SK-N-SH treated with all-trans-retinoic acid at 6 μM for 48 hours (cell line): Measurements from ENCODE around the gene GBP1.
"Not testable (repeated sequence)": the region's sequence is repeated elsewhere in the genome, so short reads cannot be mapped to it uniquely, and the experiment has no call there.

Source experiments
- ATAC-seq: fragments of 200-7000 bp; cut with Tn5 transposase; 3 replicates; pipeline ENCODE4 v1.9.1; 2020; ENCODE audit warnings: mild to moderate bottlenecking, moderate library complexity
- BACH2 ChIP-seq: fragments of 250-450 bp; sonication (Bioruptor Pico); IDR thresholded peaks from 2 replicates; pipeline ENCODE4 v1.9.0; 2021; ENCODE audit warnings: mild to moderate bottlenecking, borderline replicate concordance
- GLIS3 ChIP-seq: fragments of 250-450 bp; sonication (Bioruptor Pico); IDR thresholded peaks from 2 replicates; pipeline ENCODE4 v1.5.0; 2020; ENCODE audit warnings: mild to moderate bottlenecking, moderate library complexity
- ISL1 ChIP-seq: fragments of 250-450 bp; sonication (Bioruptor Pico); IDR thresholded peaks from 2 replicates; pipeline ENCODE4 v2.1.2; 2022; ENCODE audit warnings: mild to moderate bottlenecking, moderate library complexity
- OSR1 ChIP-seq: fragments of 250-450 bp; sonication (Bioruptor Pico); IDR thresholded peaks from 2 replicates; pipeline ENCODE4 v1.8.0; 2022; ENCODE audit warnings: moderate library complexity, mild to moderate bottlenecking, inconsistent platforms
- SNAI2 ChIP-seq: fragments of 250-450 bp; sonication (Bioruptor Pico); IDR thresholded peaks from 2 replicates; pipeline ENCODE4 v1.5.0; 2020; ENCODE audit warnings: mild to moderate bottlenecking, moderate library complexity
- TCF4 ChIP-seq: fragments of 250-450 bp; sonication (Bioruptor Pico); IDR thresholded peaks from 2 replicates; pipeline ENCODE4 v1.8.0; 2021; ENCODE audit warnings: mild to moderate bottlenecking, moderate library complexity, borderline replicate concordance
- TOX ChIP-seq: fragments of 250-450 bp; sonication (Bioruptor Pico); IDR thresholded peaks from 2 replicates; pipeline ENCODE4 v1.8.0; 2021; ENCODE audit warnings: mild to moderate bottlenecking, moderate library complexity, borderline replicate concordance
- ZFP30 ChIP-seq: fragments of 450-650 bp; formaldehyde crosslinking; IDR thresholded peaks from 2 replicates; pipeline ENCODE4 v1.5.0; 2022; ENCODE audit warnings: mild to moderate bottlenecking, moderate library complexity
- ZNF565 ChIP-seq: fragments of 450-650 bp; formaldehyde crosslinking; conservative IDR thresholded peaks from 2 replicates; pipeline ENCODE4 v1.5.0; 2020; ENCODE audit warnings: low read depth, mild to moderate bottlenecking, moderate library complexity
- ZNF70 ChIP-seq: fragments of 450-650 bp; formaldehyde crosslinking; IDR thresholded peaks from 2 replicates; pipeline ENCODE4 v1.5.0; 2020; ENCODE audit warnings: mild to moderate bottlenecking, moderate library complexity
- ZNF8 ChIP-seq: fragments of 450-650 bp; formaldehyde crosslinking; IDR thresholded peaks from 2 replicates; pipeline ENCODE4 v1.5.0; 2020; ENCODE audit warnings: mild to moderate bottlenecking, moderate library complexity
- TF ChIP-seq, protein P1 (sequence below): fragments of 250-450 bp; sonication (Bioruptor Pico); IDR thresholded peaks from 2 replicates; pipeline ENCODE4 v1.5.0; 2020; ENCODE audit warnings: mild to moderate bottlenecking, moderate library complexity
- TF ChIP-seq, protein P2 (sequence below): fragments of 250-450 bp; sonication (Bioruptor Pico); IDR thresholded peaks from 2 replicates; pipeline ENCODE4 v1.8.0; 2020; ENCODE audit warnings: mild to moderate bottlenecking, moderate library complexity, borderline replicate concordance
- TF ChIP-seq, protein P3 (sequence below): fragments of 250-450 bp; sonication (Bioruptor Pico); IDR thresholded peaks from 2 replicates; pipeline ENCODE4 v1.5.1; 2021; ENCODE audit warnings: mild to moderate bottlenecking, moderate library complexity
- TF ChIP-seq, protein P4 (sequence below): fragments of 250-450 bp; sonication (Bioruptor Pico); IDR thresholded peaks from 2 replicates; pipeline ENCODE4 v1.8.0; 2021; ENCODE audit warnings: low read depth, mild to moderate bottlenecking, moderate library complexity, borderline replicate concordance

Gene GBP1

DNA sequence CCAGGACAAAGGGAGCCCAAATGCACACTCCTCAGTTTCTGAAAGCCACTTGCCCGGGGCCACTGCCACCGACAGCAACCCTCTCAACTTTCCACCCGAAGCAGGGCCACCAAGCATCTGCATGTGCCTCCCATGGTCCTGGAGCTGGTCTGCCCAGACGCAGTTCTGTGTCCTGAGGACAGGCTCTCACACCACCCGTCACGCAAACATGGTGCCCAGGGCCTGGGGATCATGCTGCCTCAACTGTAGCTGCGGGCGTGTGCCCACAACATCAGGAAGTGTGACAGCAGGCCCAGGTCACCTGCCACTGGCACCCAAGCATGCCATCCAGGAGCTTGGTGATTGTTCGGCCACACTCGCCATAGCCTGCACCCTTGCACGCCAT lies 14.4 kb downstream of the GBP1 start:
- TF ChIP-seq SNAI2 (CRISPR knock-in tag) (no peak), ISL1 (CRISPR knock-in tag) (no peak), OSR1 (no peak), ZNF8 (no peak), ZNF565 (CRISPR knock-in tag) (no peak), TOX (CRISPR knock-in tag) (no peak), ZNF70 (no peak)
- TF ChIP-seq, protein P1, sequence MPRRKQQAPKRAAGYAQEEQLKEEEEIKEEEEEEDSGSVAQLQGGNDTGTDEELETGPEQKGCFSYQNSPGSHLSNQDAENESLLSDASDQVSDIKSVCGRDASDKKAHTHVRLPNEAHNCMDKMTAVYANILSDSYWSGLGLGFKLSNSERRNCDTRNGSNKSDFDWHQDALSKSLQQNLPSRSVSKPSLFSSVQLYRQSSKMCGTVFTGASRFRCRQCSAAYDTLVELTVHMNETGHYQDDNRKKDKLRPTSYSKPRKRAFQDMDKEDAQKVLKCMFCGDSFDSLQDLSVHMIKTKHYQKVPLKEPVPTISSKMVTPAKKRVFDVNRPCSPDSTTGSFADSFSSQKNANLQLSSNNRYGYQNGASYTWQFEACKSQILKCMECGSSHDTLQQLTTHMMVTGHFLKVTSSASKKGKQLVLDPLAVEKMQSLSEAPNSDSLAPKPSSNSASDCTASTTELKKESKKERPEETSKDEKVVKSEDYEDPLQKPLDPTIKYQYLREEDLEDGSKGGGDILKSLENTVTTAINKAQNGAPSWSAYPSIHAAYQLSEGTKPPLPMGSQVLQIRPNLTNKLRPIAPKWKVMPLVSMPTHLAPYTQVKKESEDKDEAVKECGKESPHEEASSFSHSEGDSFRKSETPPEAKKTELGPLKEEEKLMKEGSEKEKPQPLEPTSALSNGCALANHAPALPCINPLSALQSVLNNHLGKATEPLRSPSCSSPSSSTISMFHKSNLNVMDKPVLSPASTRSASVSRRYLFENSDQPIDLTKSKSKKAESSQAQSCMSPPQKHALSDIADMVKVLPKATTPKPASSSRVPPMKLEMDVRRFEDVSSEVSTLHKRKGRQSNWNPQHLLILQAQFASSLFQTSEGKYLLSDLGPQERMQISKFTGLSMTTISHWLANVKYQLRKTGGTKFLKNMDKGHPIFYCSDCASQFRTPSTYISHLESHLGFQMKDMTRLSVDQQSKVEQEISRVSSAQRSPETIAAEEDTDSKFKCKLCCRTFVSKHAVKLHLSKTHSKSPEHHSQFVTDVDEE (CRISPR knock-in tag): no peak
- TF ChIP-seq, protein P2, sequence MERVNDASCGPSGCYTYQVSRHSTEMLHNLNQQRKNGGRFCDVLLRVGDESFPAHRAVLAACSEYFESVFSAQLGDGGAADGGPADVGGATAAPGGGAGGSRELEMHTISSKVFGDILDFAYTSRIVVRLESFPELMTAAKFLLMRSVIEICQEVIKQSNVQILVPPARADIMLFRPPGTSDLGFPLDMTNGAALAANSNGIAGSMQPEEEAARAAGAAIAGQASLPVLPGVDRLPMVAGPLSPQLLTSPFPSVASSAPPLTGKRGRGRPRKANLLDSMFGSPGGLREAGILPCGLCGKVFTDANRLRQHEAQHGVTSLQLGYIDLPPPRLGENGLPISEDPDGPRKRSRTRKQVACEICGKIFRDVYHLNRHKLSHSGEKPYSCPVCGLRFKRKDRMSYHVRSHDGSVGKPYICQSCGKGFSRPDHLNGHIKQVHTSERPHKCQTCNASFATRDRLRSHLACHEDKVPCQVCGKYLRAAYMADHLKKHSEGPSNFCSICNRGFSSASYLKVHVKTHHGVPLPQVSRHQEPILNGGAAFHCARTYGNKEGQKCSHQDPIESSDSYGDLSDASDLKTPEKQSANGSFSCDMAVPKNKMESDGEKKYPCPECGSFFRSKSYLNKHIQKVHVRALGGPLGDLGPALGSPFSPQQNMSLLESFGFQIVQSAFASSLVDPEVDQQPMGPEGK (CRISPR knock-in tag): no peak

DNA sequence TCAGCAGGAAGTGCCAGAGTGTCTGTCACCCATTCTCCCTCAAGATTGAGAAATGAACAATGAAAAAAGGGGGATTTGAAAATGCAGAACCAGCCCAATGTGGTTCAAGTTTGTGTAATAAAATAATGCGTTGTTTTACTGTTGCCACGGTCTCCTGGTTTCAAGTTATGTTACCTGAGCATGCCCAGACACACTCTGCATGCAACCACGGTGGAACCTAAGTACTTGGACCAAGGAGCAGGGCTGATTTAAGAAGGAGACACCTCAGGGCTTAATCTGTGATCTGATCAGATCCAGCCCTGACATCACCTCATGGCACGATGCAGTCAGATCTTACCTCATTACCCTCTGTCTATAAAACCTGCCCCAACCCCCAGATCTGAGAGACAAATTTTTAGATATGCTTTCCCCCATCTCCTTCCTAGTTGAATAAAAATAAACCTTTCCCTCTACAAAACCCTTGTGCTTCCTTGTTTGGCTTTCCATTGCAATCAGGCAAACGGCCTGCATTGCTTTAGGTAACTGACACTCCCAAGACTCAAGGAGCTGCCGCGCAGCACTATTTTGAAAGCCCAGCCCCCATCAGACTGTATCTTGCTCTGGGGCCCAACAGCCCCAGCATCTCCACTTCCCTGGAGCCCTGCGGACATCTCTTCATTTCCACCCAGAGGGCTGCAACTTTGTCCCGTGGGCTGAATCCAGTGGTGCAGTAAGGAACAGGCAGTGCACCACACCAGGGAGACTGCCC lies 14.9 kb downstream of the GBP1 start:
- ATAC-seq: not testable (repeated sequence)

More for the DNA sequence above, 14.4 kb downstream of the GBP1 start:
- no peak for ATAC-seq

DNA sequence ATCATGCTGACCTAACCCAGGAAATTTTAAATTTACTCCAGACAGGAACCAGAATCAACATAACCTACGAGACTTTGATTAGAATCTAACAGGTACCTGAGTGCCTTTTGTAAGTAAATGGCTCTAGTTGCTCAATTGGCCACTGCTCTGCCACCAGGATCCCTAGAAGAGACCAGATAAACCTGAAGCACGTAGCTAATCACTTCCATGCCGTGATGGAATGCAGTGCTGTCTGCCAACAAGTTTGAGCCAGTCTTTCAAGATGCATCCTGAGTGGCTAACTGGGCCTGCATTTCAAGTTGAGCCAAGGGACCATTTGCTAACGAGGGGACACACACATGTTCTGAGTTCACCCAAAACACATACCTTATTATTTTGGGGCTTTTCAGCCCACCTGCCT lies 15.8 kb downstream of the GBP1 start:
- ATAC-seq: peak; percentile 81

DNA sequence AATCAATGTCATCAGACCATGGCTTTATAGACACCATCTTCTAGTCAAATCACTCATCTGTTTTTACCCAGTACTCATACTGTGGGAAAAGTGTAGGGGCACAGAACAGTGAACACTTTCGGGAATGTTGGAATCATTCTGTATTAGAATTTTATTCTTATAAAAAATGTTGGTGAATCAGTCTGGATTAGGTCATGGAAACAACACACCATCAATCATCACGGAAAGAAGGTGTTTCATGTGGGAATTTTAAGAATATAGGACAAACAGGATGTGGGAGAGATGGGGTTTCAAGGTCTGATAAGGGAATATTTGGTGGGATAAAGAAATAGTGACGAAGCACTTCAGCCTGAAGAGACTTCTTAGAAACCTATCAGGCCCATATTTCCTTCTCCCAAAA lies 17.3 kb downstream of the GBP1 start:
- TF ChIP-seq, protein P1 (CRISPR knock-in tag): no peak
- TF ChIP-seq ZNF70 (no peak), TCF4 (CRISPR knock-in tag) (no peak), TOX (CRISPR knock-in tag) (no peak), BACH2 (CRISPR knock-in tag) (no peak), GLIS3 (CRISPR knock-in tag) (no peak), ZFP30 (CRISPR knock-in tag) (no peak)
- TF ChIP-seq, protein P3, sequence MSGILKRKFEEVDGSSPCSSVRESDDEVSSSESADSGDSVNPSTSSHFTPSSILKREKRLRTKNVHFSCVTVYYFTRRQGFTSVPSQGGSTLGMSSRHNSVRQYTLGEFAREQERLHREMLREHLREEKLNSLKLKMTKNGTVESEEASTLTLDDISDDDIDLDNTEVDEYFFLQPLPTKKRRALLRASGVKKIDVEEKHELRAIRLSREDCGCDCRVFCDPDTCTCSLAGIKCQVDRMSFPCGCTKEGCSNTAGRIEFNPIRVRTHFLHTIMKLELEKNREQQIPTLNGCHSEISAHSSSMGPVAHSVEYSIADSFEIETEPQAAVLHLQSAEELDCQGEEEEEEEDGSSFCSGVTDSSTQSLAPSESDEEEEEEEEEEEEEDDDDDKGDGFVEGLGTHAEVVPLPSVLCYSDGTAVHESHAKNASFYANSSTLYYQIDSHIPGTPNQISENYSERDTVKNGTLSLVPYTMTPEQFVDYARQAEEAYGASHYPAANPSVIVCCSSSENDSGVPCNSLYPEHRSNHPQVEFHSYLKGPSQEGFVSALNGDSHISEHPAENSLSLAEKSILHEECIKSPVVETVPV (CRISPR knock-in tag): no peak
- TF ChIP-seq, protein P2 (CRISPR knock-in tag): no peak
- TF ChIP-seq, protein P4, sequence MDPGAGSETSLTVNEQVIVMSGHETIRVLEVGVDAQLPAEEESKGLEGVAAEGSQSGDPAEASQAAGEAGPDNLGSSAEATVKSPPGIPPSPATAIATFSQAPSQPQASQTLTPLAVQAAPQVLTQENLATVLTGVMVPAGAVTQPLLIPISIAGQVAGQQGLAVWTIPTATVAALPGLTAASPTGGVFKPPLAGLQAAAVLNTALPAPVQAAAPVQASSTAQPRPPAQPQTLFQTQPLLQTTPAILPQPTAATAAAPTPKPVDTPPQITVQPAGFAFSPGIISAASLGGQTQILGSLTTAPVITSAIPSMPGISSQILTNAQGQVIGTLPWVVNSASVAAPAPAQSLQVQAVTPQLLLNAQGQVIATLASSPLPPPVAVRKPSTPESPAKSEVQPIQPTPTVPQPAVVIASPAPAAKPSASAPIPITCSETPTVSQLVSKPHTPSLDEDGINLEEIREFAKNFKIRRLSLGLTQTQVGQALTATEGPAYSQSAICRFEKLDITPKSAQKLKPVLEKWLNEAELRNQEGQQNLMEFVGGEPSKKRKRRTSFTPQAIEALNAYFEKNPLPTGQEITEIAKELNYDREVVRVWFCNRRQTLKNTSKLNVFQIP: no peak
- no peak for ATAC-seq

DNA sequence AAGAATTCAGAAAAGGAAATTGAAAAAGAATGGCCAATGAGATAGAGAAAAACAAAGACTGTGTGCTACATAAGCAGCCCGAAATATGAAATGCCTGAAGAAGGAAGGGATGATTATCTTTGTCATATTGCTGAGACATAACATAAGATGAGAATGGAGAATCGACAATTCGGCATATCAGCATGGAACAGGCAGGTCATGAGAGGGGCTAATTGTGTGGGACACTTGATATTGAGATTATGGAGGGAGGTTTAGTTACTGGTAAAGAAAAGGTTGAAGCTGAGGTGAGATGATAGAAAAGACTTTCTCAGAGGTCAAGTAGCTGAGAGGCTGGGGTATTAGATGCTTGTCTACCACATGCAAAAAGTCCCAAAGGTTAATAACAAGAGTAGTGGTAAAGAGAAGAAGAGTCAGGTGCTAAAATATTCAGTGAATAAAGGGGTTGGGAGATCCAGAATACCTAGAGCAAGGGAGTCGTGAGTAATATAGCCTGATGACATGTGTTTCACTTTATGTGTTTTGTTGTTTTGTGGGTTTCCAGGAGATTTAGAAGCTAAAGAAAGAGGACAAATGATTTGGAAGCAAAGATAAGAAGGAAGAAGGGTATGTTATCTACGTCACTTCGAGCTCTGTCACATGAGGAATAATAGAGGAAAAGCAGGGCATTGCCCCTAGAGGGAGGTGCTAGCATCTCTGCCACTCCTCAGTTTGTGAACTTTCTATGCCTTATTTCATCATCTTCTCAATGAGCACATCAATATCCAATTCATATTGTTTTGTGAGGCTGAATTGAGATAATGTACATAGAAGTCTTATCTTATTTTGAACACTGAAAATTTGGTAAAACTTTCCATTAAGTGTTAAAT lies 18.5 kb downstream of the GBP1 start:
- ATAC-seq: not testable (repeated sequence)
